HCT116 (cell line): ENCODE results near the gene SPP2. TPM values are rescaled to one million over a fixed set of nuclear protein-coding genes. Genes with fewer than 3 reads are reported as not detected.

Source experiments
- ATAC-seq: fragments of 200-7000 bp; cut with Tn5 transposase; 2 replicates; pipeline ENCODE4 v1.9.1; 2020; ENCODE audit warnings: mild to moderate bottlenecking, moderate library complexity
- BruUV-seq: library from RNA; stranded (reverse); fragments of 400-500 nt; replicated peaks from 2 replicates; lab custom pipeline; 2021; lab: Mats Ljungman, UMichigan
- CTCF ChIA-PET: fragments of 300-600 bp; sonication (Branson Sonifier 250); formaldehyde crosslinking; loops from one replicate; lab custom pipeline; 2021; ENCODE audit warnings: antibody characterized with exemption; lab: Charles Lee
- POLR2A ChIA-PET: fragments of 300-600, 350-600 bp; sonication (Branson Sonifier 250); formaldehyde crosslinking; loops from one replicate; lab custom pipeline; 2021; ENCODE audit warnings: antibody characterized with exemption; lab: Charles Lee
- RAD21 ChIA-PET, 2 experiments: fragments of 300-600 bp; sonication (Branson Sonifier 250); formaldehyde crosslinking; loops; one replicate each; lab custom pipeline; 2023; ENCODE audit warnings: low total read pairs in 2 of 2; ENCODE audit not compliant: uncharacterized antibody in 2 of 2, unreplicated experiment in 2 of 2, low non-redundant PET in 1 of 2; lab: Charles Lee
- DNase-seq: peaks from one replicate; pipeline ENCODE4 v3.0.0-alpha.2; 2010; ENCODE audit warnings: low read depth, low spot score
- H2AFZ ChIP-seq: fragments of 200-600 bp; shearing (Covaris generic), sonication (generic); 2 replicates; pipeline ENCODE4 v1.6.1; 2017; ENCODE audit warnings: low read depth, mixed run types, mixed read lengths, antibody characterized with exemption, low read length; ENCODE audit not compliant: poor library complexity, severe bottlenecking
- H3K27ac ChIP-seq: 2 replicates; pipeline ENCODE4 v1.5.1; 2012; ENCODE audit warnings: low read depth, low read length
- H3K27me3 ChIP-seq: fragments of 200-600 bp; sonication (generic); 2 replicates; pipeline ENCODE4 v1.6.1; 2016; ENCODE audit warnings: mixed run types, low read length, mixed read lengths; ENCODE audit not compliant: insufficient read depth
- H3K36me3 ChIP-seq, 2 experiments: fragments of 200-500 bp in 1 of 2; fragments of 200-600 bp in 1 of 2; sonication (Bioruptor generic) in 1 of 2; sonication (generic) in 1 of 2; 2 replicates each; pipeline versions ENCODE4 v1.5.1 to v1.6.1; 2014 to 2016; ENCODE audit warnings: low read length in 2 of 2, inconsistent platforms in 1 of 2, mixed read lengths in 1 of 2, mixed run types in 1 of 2; ENCODE audit not compliant: insufficient read depth in 2 of 2, control insufficient read depth in 1 of 2
- H3K4me1 ChIP-seq, 2 experiments: fragments of 200-600 bp in 1 of 2; sonication (generic) in 1 of 2; 2 replicates each; pipeline versions ENCODE4 v1.5.1 to v1.6.1; 2012 to 2017; ENCODE audit warnings: low read length in 2 of 2, inconsistent platforms in 1 of 2, mild to moderate bottlenecking in 1 of 2, mixed read lengths in 1 of 2, mixed run types in 1 of 2, moderate library complexity in 1 of 2; ENCODE audit not compliant: insufficient read depth in 2 of 2, control insufficient read depth in 1 of 2
- H3K4me2 ChIP-seq: fragments of 200-600 bp; sonication (generic); 2 replicates; pipeline ENCODE4 v1.6.1; 2017; ENCODE audit warnings: mixed run types, low read length, mixed read lengths
- H3K4me3 ChIP-seq, 2 experiments: fragments of 200-600 bp in 1 of 2; sonication (generic) in 1 of 2; replicated peaks in 1 of 2; 2 replicates each; pipeline ENCODE4 v1.5.1; 2011 to 2016; ENCODE audit warnings: low read length in 2 of 2, control low read depth in 1 of 2, low read depth in 1 of 2, mild to moderate bottlenecking in 1 of 2, mixed read lengths in 1 of 2, mixed run types in 1 of 2
- H3K79me2 ChIP-seq: fragments of 200-600 bp; sonication (generic); 2 replicates; pipeline ENCODE4 v1.6.1; 2017; ENCODE audit warnings: mild to moderate bottlenecking, mixed run types, low read length, moderate library complexity, mixed read lengths; ENCODE audit not compliant: insufficient read depth
- H3K9ac ChIP-seq: fragments of 200-600 bp; sonication (generic); 2 replicates; pipeline ENCODE4 v1.6.1; 2016; ENCODE audit warnings: low read length, mixed read lengths
- H3K9me2 ChIP-seq: fragments of 200-600 bp; sonication (generic), shearing (Covaris generic); 2 replicates; pipeline ENCODE4 v1.6.1; 2017; ENCODE audit warnings: mixed run types, mild to moderate bottlenecking, moderate library complexity; ENCODE audit not compliant: insufficient read depth
- H3K9me3 ChIP-seq, 2 experiments: fragments of 200-500 bp in 1 of 2; fragments of 200-600 bp in 1 of 2; sonication (Bioruptor generic) in 1 of 2; sonication (generic) in 1 of 2; 2 replicates each; pipeline ENCODE4 v1.6.1; 2014 to 2017; ENCODE audit warnings: low read length in 2 of 2, mixed read lengths in 2 of 2, inconsistent platforms in 1 of 2, low read depth in 1 of 2, mild to moderate bottlenecking in 1 of 2, mixed run types in 1 of 2, moderate library complexity in 1 of 2; ENCODE audit not compliant: control insufficient read depth in 1 of 2, insufficient read depth in 1 of 2
- H4K20me1 ChIP-seq: fragments of 200-600 bp; sonication (generic), shearing (Covaris generic); 2 replicates; pipeline ENCODE4 v1.6.1; 2017; ENCODE audit warnings: mixed run types, mild to moderate bottlenecking, moderate library complexity; ENCODE audit not compliant: insufficient read depth
- CBX3 ChIP-seq: IDR thresholded peaks from 2 replicates; pipeline ENCODE4 v1.6.1; 2012; ENCODE audit warnings: low read depth
- CEBPB ChIP-seq: IDR thresholded peaks from 2 replicates; pipeline ENCODE4 v1.6.1; 2012; ENCODE audit warnings: low read depth
- EGR1 ChIP-seq: IDR thresholded peaks from 2 replicates; pipeline ENCODE4 v1.6.1; 2012; ENCODE audit warnings: low read depth
- ELF1 ChIP-seq: IDR thresholded peaks from 2 replicates; pipeline ENCODE4 v1.6.1; 2012; ENCODE audit warnings: low read depth, borderline replicate concordance
- EZH2 ChIP-seq: fragments of 200-600 bp; sonication (generic); IDR thresholded peaks from 2 replicates; pipeline ENCODE4 v1.6.1; 2017; ENCODE audit warnings: antibody characterized with exemption, mixed run types
- EZH2phosphoT487 ChIP-seq: fragments of 200-600 bp; IDR thresholded peaks from 2 replicates; pipeline ENCODE4 v1.6.1; 2018; ENCODE audit warnings: antibody characterized with exemption, borderline replicate concordance
- JUND ChIP-seq: IDR thresholded peaks from 2 replicates; pipeline ENCODE4 v1.6.1; 2012
- POLR2AphosphoS5 ChIP-seq: IDR thresholded peaks from 2 replicates; pipeline ENCODE4 v1.6.1; 2011; ENCODE audit warnings: mild to moderate bottlenecking, low read depth, low read length, moderate library complexity
- RAD21 ChIP-seq: IDR thresholded peaks from 2 replicates; pipeline ENCODE4 v1.6.1; 2012; ENCODE audit warnings: low read depth, mild to moderate bottlenecking
- SIN3A ChIP-seq: IDR thresholded peaks from 2 replicates; pipeline ENCODE4 v1.6.1; 2012; ENCODE audit warnings: low read depth
- SP1 ChIP-seq: IDR thresholded peaks from 2 replicates; pipeline ENCODE4 v1.6.1; 2012; ENCODE audit warnings: low read depth
- SRF ChIP-seq: IDR thresholded peaks from 2 replicates; pipeline ENCODE4 v1.6.1; 2012; ENCODE audit warnings: low read depth
- TCF7L2 ChIP-seq: IDR thresholded peaks from 2 replicates; pipeline ENCODE4 v1.7.0; 2011; ENCODE audit warnings: borderline replicate concordance, inconsistent platforms; ENCODE audit not compliant: insufficient read depth, insufficient read length; ENCODE audit errors: extremely low read depth
- ZNF274 ChIP-seq: fragments of 200-500 bp; sonication (Bioruptor generic); IDR thresholded peaks from 2 replicates; pipeline ENCODE4 v1.6.1; 2014; ENCODE audit warnings: mild to moderate bottlenecking, low read depth, low read length, inconsistent platforms
- intact Hi-C: fragments of 100-400 bp; cut with micrococcal nuclease; formaldehyde crosslinking; loops from 2 replicates; pipeline ENCODE4 v1.10.0; 2022
- total RNA-seq: library from RNA; stranded (reverse); gene quantifications from one replicate; pipeline ENCODE4 v1.2.1, GENCODE V29; 2021; ENCODE audit not compliant: unreplicated experiment
- TF ChIP-seq, protein P1 (sequence below): IDR thresholded peaks from 2 replicates; pipeline ENCODE4 v1.6.1; 2012; ENCODE audit warnings: low read depth
- TF ChIP-seq, protein P2 (sequence below), 3 experiments: fragments of 200-600 bp in 1 of 3; sonication (generic) in 1 of 3; IDR thresholded peaks in 2 of 3; conservative IDR thresholded peaks in 1 of 3; 2 replicates each; pipeline ENCODE4 v1.5.1; 2012 to 2017; ENCODE audit warnings: low read depth in 2 of 3, low read length in 2 of 3, antibody characterized with exemption in 1 of 3, borderline replicate concordance in 1 of 3, control low read depth in 1 of 3, mild to moderate bottlenecking in 1 of 3, mixed read lengths in 1 of 3, mixed run types in 1 of 3, moderate library complexity in 1 of 3; ENCODE audit not compliant: insufficient read depth in 1 of 3
- TF ChIP-seq, protein P3 (sequence below): IDR thresholded peaks from 2 replicates; pipeline ENCODE4 v1.6.1; 2012
- TF ChIP-seq, protein P4 (sequence below): IDR thresholded peaks from 2 replicates; pipeline ENCODE4 v1.6.1; 2012

The SPP2 gene
- total RNA-seq, 1 experiment from 2014 or later: not detected

DNA sequence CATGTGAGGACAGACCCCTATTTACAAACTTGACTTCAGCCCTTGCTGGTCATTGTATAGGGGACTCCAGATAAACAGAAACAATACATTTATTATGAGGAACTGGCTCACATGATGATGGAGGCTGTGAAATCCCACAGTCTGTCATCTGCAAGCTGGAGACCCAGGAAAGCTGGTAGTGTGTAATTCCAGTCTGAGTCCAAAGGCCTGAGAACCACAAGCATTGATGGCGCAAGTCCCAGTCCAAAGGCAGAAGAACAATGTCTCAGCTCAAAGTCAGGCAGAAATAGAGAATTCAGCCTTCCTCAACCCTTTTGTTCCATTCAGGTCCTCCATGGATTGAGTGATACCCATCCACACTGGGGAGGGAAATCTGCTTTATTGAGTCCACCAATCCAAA lies 28.1 kb upstream of the SPP2 start:
- H2AFZ ChIP-seq: no peak overlapping the region
- no TSS peak for BruUV-seq
- H3K36me3 ChIP-seq: no peaks in the 10 kb centered on the region
- ChIA-PET POLR2A (no interaction called here), RAD21 (no interaction called here)
- H4K20me1 ChIP-seq: no peaks in the 10 kb centered on the region
- H3K9me3 ChIP-seq: no peaks in the 10 kb centered on the region; a peak in 1 of 4 replicates
- ATAC-seq: no peak
- no peaks in the 10 kb centered on the region for H3K79me2 ChIP-seq
- no peak overlapping the region for H3K27ac ChIP-seq
- no peak overlapping the region for H3K4me3 ChIP-seq
- H3K4me2 ChIP-seq: no peak overlapping the region
- no peak for DNase-seq
- intact Hi-C loops: no loop called here
- TF ChIP-seq SIN3A (no peak), RAD21 (no peak), TCF7L2 (no peak), CEBPB (no peak), JUND (no peak), SP1 (no peak), EZH2 (no peak), EGR1 (no peak), ZNF274 (no peak), CBX3 (no peak), SRF (no peak), POLR2AphosphoS5 (no peak), ELF1 (no peak), EZH2phosphoT487 (no peak)
- TF ChIP-seq, protein P1, sequence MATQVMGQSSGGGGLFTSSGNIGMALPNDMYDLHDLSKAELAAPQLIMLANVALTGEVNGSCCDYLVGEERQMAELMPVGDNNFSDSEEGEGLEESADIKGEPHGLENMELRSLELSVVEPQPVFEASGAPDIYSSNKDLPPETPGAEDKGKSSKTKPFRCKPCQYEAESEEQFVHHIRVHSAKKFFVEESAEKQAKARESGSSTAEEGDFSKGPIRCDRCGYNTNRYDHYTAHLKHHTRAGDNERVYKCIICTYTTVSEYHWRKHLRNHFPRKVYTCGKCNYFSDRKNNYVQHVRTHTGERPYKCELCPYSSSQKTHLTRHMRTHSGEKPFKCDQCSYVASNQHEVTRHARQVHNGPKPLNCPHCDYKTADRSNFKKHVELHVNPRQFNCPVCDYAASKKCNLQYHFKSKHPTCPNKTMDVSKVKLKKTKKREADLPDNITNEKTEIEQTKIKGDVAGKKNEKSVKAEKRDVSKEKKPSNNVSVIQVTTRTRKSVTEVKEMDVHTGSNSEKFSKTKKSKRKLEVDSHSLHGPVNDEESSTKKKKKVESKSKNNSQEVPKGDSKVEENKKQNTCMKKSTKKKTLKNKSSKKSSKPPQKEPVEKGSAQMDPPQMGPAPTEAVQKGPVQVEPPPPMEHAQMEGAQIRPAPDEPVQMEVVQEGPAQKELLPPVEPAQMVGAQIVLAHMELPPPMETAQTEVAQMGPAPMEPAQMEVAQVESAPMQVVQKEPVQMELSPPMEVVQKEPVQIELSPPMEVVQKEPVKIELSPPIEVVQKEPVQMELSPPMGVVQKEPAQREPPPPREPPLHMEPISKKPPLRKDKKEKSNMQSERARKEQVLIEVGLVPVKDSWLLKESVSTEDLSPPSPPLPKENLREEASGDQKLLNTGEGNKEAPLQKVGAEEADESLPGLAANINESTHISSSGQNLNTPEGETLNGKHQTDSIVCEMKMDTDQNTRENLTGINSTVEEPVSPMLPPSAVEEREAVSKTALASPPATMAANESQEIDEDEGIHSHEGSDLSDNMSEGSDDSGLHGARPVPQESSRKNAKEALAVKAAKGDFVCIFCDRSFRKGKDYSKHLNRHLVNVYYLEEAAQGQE: no peak
- TF ChIP-seq, protein P2, sequence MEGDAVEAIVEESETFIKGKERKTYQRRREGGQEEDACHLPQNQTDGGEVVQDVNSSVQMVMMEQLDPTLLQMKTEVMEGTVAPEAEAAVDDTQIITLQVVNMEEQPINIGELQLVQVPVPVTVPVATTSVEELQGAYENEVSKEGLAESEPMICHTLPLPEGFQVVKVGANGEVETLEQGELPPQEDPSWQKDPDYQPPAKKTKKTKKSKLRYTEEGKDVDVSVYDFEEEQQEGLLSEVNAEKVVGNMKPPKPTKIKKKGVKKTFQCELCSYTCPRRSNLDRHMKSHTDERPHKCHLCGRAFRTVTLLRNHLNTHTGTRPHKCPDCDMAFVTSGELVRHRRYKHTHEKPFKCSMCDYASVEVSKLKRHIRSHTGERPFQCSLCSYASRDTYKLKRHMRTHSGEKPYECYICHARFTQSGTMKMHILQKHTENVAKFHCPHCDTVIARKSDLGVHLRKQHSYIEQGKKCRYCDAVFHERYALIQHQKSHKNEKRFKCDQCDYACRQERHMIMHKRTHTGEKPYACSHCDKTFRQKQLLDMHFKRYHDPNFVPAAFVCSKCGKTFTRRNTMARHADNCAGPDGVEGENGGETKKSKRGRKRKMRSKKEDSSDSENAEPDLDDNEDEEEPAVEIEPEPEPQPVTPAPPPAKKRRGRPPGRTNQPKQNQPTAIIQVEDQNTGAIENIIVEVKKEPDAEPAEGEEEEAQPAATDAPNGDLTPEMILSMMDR (IDR thresholded peaks at IDR 0.05 in 2 of 3, conservative IDR thresholded peaks at IDR 0.05 in 1 of 3; ENCODE audit: borderline replicate concordance in 1 of 3, insufficient read depth in 1 of 3, low read depth in 2 of 3, low read length in 2 of 3): no peak
- TF ChIP-seq, protein P3, sequence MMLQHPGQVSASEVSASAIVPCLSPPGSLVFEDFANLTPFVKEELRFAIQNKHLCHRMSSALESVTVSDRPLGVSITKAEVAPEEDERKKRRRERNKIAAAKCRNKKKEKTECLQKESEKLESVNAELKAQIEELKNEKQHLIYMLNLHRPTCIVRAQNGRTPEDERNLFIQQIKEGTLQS: no peak
- TF ChIP-seq, protein P4, sequence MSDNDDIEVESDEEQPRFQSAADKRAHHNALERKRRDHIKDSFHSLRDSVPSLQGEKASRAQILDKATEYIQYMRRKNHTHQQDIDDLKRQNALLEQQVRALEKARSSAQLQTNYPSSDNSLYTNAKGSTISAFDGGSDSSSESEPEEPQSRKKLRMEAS: no peak
- TF ChIP-seq, all 23 proteins: peak for 0
- Histone ChIP-seq H3K9ac (no peak overlapping the region), H3K9me2 (no peaks in the 10 kb centered on the region), H3K27me3 (no peaks in the 10 kb centered on the region), H3K4me1 (peaks cover 0 to 12% of the 10 kb centered on the region in 2 experiments; a peak in 1 of 4 replicates)
- CTCF ChIA-PET: no interaction called here
